Mucosa of stomach (tissue), 1 donor: ENCODE measurements around the gene SMIM20.

Source experiments
- H3K27me3 ChIP-seq: one replicate; pipeline ENCODE4 v1.7.0; 2013; ENCODE audit warnings: mild to moderate bottlenecking, low read length; ENCODE audit not compliant: control insufficient read depth, insufficient read depth
- H3K36me3 ChIP-seq: one replicate; pipeline ENCODE4 v1.7.0; 2013; ENCODE audit warnings: low read length; ENCODE audit not compliant: control insufficient read depth, insufficient read depth
- H3K4me1 ChIP-seq: one replicate; pipeline ENCODE4 v1.7.0; 2013; ENCODE audit warnings: mild to moderate bottlenecking, low read length; ENCODE audit not compliant: control insufficient read depth, insufficient read depth
- H3K4me3 ChIP-seq: one replicate; pipeline ENCODE4 v1.7.0; 2013; ENCODE audit warnings: low read length
- H3K9ac ChIP-seq: one replicate; pipeline ENCODE4 v1.7.0; 2013; ENCODE audit warnings: mild to moderate bottlenecking, low read length, moderate library complexity
- H3K9me3 ChIP-seq: one replicate; pipeline ENCODE4 v1.7.0; 2013; ENCODE audit warnings: mild to moderate bottlenecking, low read length, moderate library complexity; ENCODE audit not compliant: control insufficient read depth
- donor health status: Pancreatic carcinoma.

SMIM20 gene

GRCh38 chr4:25879991-25880651 lies 33.9 kb upstream of the SMIM20 start:
- Histone ChIP-seq H3K36me3 (no peaks in the 10 kb centered on the region), H3K9ac (no peak overlapping the region), H3K9me3 (no peaks in the 10 kb centered on the region), H3K4me1 (peaks cover 6% of the 10 kb centered on the region), H3K27me3 (no peaks in the 10 kb centered on the region), H3K4me3 (no peak overlapping the region)

- Histone ChIP-seq H3K27me3 (no peaks in the 10 kb centered on the region), H3K9me3 (no peaks in the 10 kb centered on the region), H3K9ac (no peak overlapping the region), H3K4me3 (no peak overlapping the region), H3K36me3 (no peaks in the 10 kb centered on the region), H3K4me1 (peaks cover 6% of the 10 kb centered on the region)
Observed at GRCh38 chr4:25881193-25881592, 32.8 kb upstream of the SMIM20 start.

GRCh38 chr4:25882226-25882625 lies 31.8 kb upstream of the SMIM20 start:
- H3K36me3 ChIP-seq = no peaks in the 10 kb centered on the region
- H3K4me1 ChIP-seq = peaks cover 6% of the 10 kb centered on the region
- no peaks in the 10 kb centered on the region for H3K9me3 ChIP-seq
- no peaks in the 10 kb centered on the region for H3K27me3 ChIP-seq
- H3K4me3 ChIP-seq = no peak overlapping the region
- no peak overlapping the region for H3K9ac ChIP-seq

GRCh38 chr4:25883565-25883964 lies 30.5 kb upstream of the SMIM20 start:
- Histone ChIP-seq H3K27me3 (no peaks in the 10 kb centered on the region), H3K9ac (no peak overlapping the region), H3K9me3 (no peaks in the 10 kb centered on the region), H3K4me3 (no peak overlapping the region), H3K36me3 (no peaks in the 10 kb centered on the region), H3K4me1 (peaks cover 6% of the 10 kb centered on the region)

- Histone ChIP-seq H3K36me3 (no peaks in the 10 kb centered on the region), H3K9me3 (no peaks in the 10 kb centered on the region), H3K4me3 (no peak overlapping the region), H3K4me1 (peaks cover 6% of the 10 kb centered on the region), H3K9ac (no peak overlapping the region), H3K27me3 (no peaks in the 10 kb centered on the region)
Observed at GRCh38 chr4:25884031-25884782, 29.8 kb upstream of the SMIM20 start.

- no peaks in the 10 kb centered on the region for H3K36me3 ChIP-seq
- H3K9ac ChIP-seq = no peak overlapping the region
- H3K27me3 ChIP-seq = no peaks in the 10 kb centered on the region
- H3K4me1 ChIP-seq = peaks cover 6% of the 10 kb centered on the region
- H3K9me3 ChIP-seq = no peaks in the 10 kb centered on the region
- no peak overlapping the region for H3K4me3 ChIP-seq
Observed at GRCh38 chr4:25888781-25889180, 25.2 kb upstream of the SMIM20 start.

GRCh38 chr4:25889589-25890503 lies 24.2 kb upstream of the SMIM20 start:
- no peak overlapping the region for H3K4me3 ChIP-seq
- H3K9me3 ChIP-seq = no peaks in the 10 kb centered on the region
- H3K9ac ChIP-seq = no peak overlapping the region
- H3K4me1 ChIP-seq = no peaks in the 10 kb centered on the region
- no peaks in the 10 kb centered on the region for H3K27me3 ChIP-seq
- H3K36me3 ChIP-seq = no peaks in the 10 kb centered on the region

- Histone ChIP-seq H3K9me3 (no peaks in the 10 kb centered on the region), H3K9ac (no peak overlapping the region)
Observed at GRCh38 chr4:25890571-25891485, 23.2 kb upstream of the SMIM20 start.

GRCh38 chr4:25892796-25893195 lies 21.2 kb upstream of the SMIM20 start:
- no peaks in the 10 kb centered on the region for H3K36me3 ChIP-seq
- H3K9me3 ChIP-seq = no peaks in the 10 kb centered on the region
- no peaks in the 10 kb centered on the region for H3K27me3 ChIP-seq
- no peak overlapping the region for H3K9ac ChIP-seq
- H3K4me1 ChIP-seq = peaks cover 11% of the 10 kb centered on the region
- H3K4me3 ChIP-seq = no peak overlapping the region

More at GRCh38 chr4:25890571-25891485, 23.2 kb upstream of the SMIM20 start:
- Histone ChIP-seq H3K36me3 (no peaks in the 10 kb centered on the region), H3K4me3 (no peak overlapping the region), H3K27me3 (no peaks in the 10 kb centered on the region), H3K4me1 (no peaks in the 10 kb centered on the region)

GRCh38 chr4:25896776-25897539 lies 17.1 kb upstream of the SMIM20 start:
- Histone ChIP-seq H3K9me3 (no peaks in the 10 kb centered on the region), H3K4me3 (no peak overlapping the region), H3K27me3 (no peaks in the 10 kb centered on the region), H3K4me1 (peaks cover 11% of the 10 kb centered on the region), H3K9ac (no peak overlapping the region), H3K36me3 (no peaks in the 10 kb centered on the region)

GRCh38 chr4:25900310-25900709 lies 13.7 kb upstream of the SMIM20 start:
- H3K4me1 ChIP-seq = peaks cover 11% of the 10 kb centered on the region
- H3K9me3 ChIP-seq = no peaks in the 10 kb centered on the region
- no peaks in the 10 kb centered on the region for H3K36me3 ChIP-seq
- no peak overlapping the region for H3K9ac ChIP-seq
- no peaks in the 10 kb centered on the region for H3K27me3 ChIP-seq
- H3K4me3 ChIP-seq = no peak overlapping the region
